Measurements from ENCODE around the gene RAP1GAP.

The RAP1GAP gene

DNA sequence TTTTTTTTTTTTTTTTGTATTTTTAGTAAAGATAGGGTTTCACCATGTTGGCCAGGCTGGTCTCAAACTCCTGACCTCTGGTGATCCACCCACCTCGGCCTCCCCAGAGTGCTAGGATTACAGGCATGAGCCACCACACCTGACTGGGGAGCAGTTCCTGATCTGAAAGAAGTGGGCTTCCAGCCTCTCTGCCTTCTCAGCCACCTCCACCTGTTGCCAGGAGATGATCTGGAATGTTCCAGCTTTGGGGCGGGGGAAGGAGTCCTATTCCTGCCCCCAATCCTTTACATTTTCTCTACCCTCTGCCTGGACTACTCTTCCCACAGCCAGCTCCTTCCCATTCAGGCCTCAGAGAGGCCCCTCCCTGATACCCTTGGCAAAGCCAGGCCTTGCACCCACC, 28.1 kb downstream of the RAP1GAP start:
- H3K9me2 ChIP-seq (ENCODE audit: low read depth, low read length) = no peaks in the 10 kb centered on the region
- no peak overlapping the region for H3K9ac ChIP-seq (ENCODE audit: low read length)
- no peak overlapping the region for H3K4me3 ChIP-seq (ENCODE audit: low read depth, low read length, poor library complexity, severe bottlenecking)
- no peak for TF ChIP-seq EZH2 (IDR thresholded peaks at IDR 0.05; ENCODE audit: borderline replicate concordance, low read length)
- TF ChIP-seq, protein P1, sequence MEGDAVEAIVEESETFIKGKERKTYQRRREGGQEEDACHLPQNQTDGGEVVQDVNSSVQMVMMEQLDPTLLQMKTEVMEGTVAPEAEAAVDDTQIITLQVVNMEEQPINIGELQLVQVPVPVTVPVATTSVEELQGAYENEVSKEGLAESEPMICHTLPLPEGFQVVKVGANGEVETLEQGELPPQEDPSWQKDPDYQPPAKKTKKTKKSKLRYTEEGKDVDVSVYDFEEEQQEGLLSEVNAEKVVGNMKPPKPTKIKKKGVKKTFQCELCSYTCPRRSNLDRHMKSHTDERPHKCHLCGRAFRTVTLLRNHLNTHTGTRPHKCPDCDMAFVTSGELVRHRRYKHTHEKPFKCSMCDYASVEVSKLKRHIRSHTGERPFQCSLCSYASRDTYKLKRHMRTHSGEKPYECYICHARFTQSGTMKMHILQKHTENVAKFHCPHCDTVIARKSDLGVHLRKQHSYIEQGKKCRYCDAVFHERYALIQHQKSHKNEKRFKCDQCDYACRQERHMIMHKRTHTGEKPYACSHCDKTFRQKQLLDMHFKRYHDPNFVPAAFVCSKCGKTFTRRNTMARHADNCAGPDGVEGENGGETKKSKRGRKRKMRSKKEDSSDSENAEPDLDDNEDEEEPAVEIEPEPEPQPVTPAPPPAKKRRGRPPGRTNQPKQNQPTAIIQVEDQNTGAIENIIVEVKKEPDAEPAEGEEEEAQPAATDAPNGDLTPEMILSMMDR (IDR thresholded peaks at IDR 0.05; ENCODE audit: low read length) = no peak
- H4K20me1 ChIP-seq (ENCODE audit: insufficient read depth, low read length) = no peaks in the 10 kb centered on the region
- no peaks in the 10 kb centered on the region for H3K27me3 ChIP-seq (ENCODE audit: insufficient read depth, low read length)
- no peak overlapping the region for H2AFZ ChIP-seq (ENCODE audit: low read length)
- H3F3A ChIP-seq (ENCODE audit: insufficient read depth, low read length) = no peaks in the 10 kb centered on the region
- no peak overlapping the region for H3K27ac ChIP-seq (ENCODE audit: low read depth, low read length, poor library complexity, severe bottlenecking)
- no peaks in the 10 kb centered on the region for H3K36me3 ChIP-seq (ENCODE audit: insufficient read depth, low read length)
- no peaks in the 10 kb centered on the region for H3K9me3 ChIP-seq (ENCODE audit: low read length)
- no peaks in the 10 kb centered on the region for H3K4me1 ChIP-seq (ENCODE audit: insufficient read depth, low read length, severe bottlenecking)
- H3K79me2 ChIP-seq (ENCODE audit: insufficient read depth, low read length) = no peaks in the 10 kb centered on the region
- no peak overlapping the region for H3K4me2 ChIP-seq (ENCODE audit: low read length)

DNA sequence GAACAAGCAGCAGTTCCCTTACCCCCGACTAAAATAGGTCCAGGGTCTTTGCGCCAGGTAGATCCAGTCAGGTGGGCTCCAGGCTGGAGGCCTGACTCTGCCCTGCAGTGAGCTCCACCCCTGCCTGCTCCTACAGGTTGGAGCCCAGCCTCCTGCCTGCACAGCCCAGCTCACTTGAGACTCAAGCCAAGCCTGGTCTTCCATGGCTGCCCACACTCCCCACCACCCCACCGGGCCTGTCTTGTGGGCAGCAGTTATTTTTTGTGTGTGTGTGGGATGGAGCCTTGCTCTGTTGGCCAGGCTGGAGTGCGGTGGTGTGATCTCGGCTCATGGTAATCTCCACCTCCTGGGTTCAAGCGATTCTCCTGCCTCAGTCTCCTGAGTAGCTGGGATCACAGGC, 28.5 kb downstream of the RAP1GAP start:
- no peak overlapping the region for H2AFZ ChIP-seq (ENCODE audit: low read length)
- no peaks in the 10 kb centered on the region for H3K4me1 ChIP-seq (ENCODE audit: insufficient read depth, low read length, severe bottlenecking)
- no peaks in the 10 kb centered on the region for H4K20me1 ChIP-seq (ENCODE audit: insufficient read depth, low read length)
- H3F3A ChIP-seq (ENCODE audit: insufficient read depth, low read length) = no peaks in the 10 kb centered on the region
- no peaks in the 10 kb centered on the region for H3K79me2 ChIP-seq (ENCODE audit: insufficient read depth, low read length)
- no peak overlapping the region for H3K9ac ChIP-seq (ENCODE audit: low read length)
- H3K4me2 ChIP-seq (ENCODE audit: low read length) = no peak overlapping the region
- H3K27me3 ChIP-seq (ENCODE audit: insufficient read depth, low read length) = no peaks in the 10 kb centered on the region
- no peaks in the 10 kb centered on the region for H3K9me3 ChIP-seq (ENCODE audit: low read length)
- no peaks in the 10 kb centered on the region for H3K9me2 ChIP-seq (ENCODE audit: low read depth, low read length)
- no peak overlapping the region for H3K27ac ChIP-seq (ENCODE audit: low read depth, low read length, poor library complexity, severe bottlenecking)
- no peak overlapping the region for H3K4me3 ChIP-seq (ENCODE audit: low read depth, low read length, poor library complexity, severe bottlenecking)
- TF ChIP-seq EZH2 (IDR thresholded peaks at IDR 0.05; ENCODE audit: borderline replicate concordance, low read length) = no peak
- TF ChIP-seq, protein P1 (IDR thresholded peaks at IDR 0.05; ENCODE audit: low read length) = no peak
- no peaks in the 10 kb centered on the region for H3K36me3 ChIP-seq (ENCODE audit: insufficient read depth, low read length)

DNA sequence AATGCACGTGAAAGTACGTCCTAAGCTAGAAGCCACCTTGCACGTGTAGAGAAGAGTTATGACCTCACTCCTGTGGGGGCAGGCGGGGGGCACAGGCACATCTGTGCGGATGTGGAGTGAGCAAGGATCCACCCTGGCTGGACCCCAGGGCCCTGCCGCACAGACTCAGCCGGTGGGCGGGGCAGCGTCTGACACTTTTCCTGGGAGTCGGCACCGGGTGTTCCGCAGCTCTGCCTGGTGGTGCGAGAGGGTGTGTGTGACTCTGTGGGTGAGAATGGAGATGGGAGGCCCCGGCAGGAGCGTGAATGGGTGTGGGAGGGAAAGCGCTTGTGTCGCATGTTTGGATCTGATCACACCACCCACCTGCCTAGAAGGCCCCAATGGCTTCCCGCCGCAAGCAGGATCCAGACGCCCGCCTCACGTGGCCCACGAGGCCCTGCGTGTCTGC, 29.5 kb downstream of the RAP1GAP start:
- H2AFZ ChIP-seq (ENCODE audit: low read length) = no peak overlapping the region
- H3K4me1 ChIP-seq (ENCODE audit: insufficient read depth, low read length, severe bottlenecking) = no peaks in the 10 kb centered on the region
- no peaks in the 10 kb centered on the region for H3K9me2 ChIP-seq (ENCODE audit: low read depth, low read length)
- no peaks in the 10 kb centered on the region for H3K79me2 ChIP-seq (ENCODE audit: insufficient read depth, low read length)
- no peak overlapping the region for H3K9ac ChIP-seq (ENCODE audit: low read length)
- H3K4me3 ChIP-seq (ENCODE audit: low read depth, low read length, poor library complexity, severe bottlenecking) = no peak overlapping the region
- peaks cover 4% of the 10 kb centered on the region; the same call in 1 of the 2 replicates for H3K27me3 ChIP-seq (ENCODE audit: insufficient read depth, low read length)
- H3K4me2 ChIP-seq (ENCODE audit: low read length) = no peak overlapping the region
- no peaks in the 10 kb centered on the region for H4K20me1 ChIP-seq (ENCODE audit: insufficient read depth, low read length)
- no peak overlapping the region for H3K27ac ChIP-seq (ENCODE audit: low read depth, low read length, poor library complexity, severe bottlenecking)
- TF ChIP-seq, protein P1 (IDR thresholded peaks at IDR 0.05; ENCODE audit: low read length) = no peak
- TF ChIP-seq EZH2 (IDR thresholded peaks at IDR 0.05; ENCODE audit: borderline replicate concordance, low read length) = no peak
- no peaks in the 10 kb centered on the region for H3K36me3 ChIP-seq (ENCODE audit: insufficient read depth, low read length)
- H3F3A ChIP-seq (ENCODE audit: insufficient read depth, low read length) = no peaks in the 10 kb centered on the region
- H3K9me3 ChIP-seq (ENCODE audit: low read length) = no peaks in the 10 kb centered on the region
